ENCODE data around the gene MUC5B. TPM values are rescaled to one million over a fixed set of nuclear protein-coding genes. Genes with fewer than 3 reads are reported as not detected.
A peak's percentile ranks its signal among the peaks of the same experiment; 100 is the strongest.

The MUC5B gene
- total RNA-seq, 2 donors from 2014 or later = not detected

GRCh38 chr11:1228921-1229451 is 6.1 kb downstream of the MUC5B start:
- Mint-ChIP-seq H3K4me3 (no peak overlapping the region), H3K9me3 (no peaks in the 10 kb centered on the region), H3K27me3 (ENCODE audit: insufficient read depth) (no peaks in the 10 kb centered on the region), H3K36me3 (ENCODE audit: low read depth) (no peaks in the 10 kb centered on the region), H3K27ac (no peak overlapping the region), H3K4me1 (no peaks in the 10 kb centered on the region)
- DNase-seq = peak; percentile 38
- Histone ChIP-seq H3K27ac (ENCODE audit: low read depth, low read length) (no peak overlapping the region), H3K4me3 (ENCODE audit: low read length) (no peak overlapping the region), H3K4me1 (ENCODE audit: control insufficient read depth, insufficient read depth, low read length) (no peaks in the 10 kb centered on the region), H3K9ac (ENCODE audit: extremely low read depth, low read length, poor library complexity, severe bottlenecking) (no peak overlapping the region), H3K36me3 (ENCODE audit: control insufficient read depth, insufficient read depth, low read length) (no peaks in the 10 kb centered on the region), H3K9me3 (ENCODE audit: control insufficient read depth, low read length) (no peaks in the 10 kb centered on the region), H3K27me3 (ENCODE audit: control insufficient read depth, insufficient read depth, low read length, poor library complexity, severe bottlenecking) (no peaks in the 10 kb centered on the region)
- TF ChIP-seq, protein P1, sequence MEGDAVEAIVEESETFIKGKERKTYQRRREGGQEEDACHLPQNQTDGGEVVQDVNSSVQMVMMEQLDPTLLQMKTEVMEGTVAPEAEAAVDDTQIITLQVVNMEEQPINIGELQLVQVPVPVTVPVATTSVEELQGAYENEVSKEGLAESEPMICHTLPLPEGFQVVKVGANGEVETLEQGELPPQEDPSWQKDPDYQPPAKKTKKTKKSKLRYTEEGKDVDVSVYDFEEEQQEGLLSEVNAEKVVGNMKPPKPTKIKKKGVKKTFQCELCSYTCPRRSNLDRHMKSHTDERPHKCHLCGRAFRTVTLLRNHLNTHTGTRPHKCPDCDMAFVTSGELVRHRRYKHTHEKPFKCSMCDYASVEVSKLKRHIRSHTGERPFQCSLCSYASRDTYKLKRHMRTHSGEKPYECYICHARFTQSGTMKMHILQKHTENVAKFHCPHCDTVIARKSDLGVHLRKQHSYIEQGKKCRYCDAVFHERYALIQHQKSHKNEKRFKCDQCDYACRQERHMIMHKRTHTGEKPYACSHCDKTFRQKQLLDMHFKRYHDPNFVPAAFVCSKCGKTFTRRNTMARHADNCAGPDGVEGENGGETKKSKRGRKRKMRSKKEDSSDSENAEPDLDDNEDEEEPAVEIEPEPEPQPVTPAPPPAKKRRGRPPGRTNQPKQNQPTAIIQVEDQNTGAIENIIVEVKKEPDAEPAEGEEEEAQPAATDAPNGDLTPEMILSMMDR (conservative IDR thresholded peaks at IDR 0.05) = no peak
- 90 to 98% methylated on average over 7 to 18 of the region's 18 CpGs for WGBS, 2 experiments (ENCODE audit: insufficient coverage in 1 of 2, insufficient read length in 1 of 2)

DNA sequence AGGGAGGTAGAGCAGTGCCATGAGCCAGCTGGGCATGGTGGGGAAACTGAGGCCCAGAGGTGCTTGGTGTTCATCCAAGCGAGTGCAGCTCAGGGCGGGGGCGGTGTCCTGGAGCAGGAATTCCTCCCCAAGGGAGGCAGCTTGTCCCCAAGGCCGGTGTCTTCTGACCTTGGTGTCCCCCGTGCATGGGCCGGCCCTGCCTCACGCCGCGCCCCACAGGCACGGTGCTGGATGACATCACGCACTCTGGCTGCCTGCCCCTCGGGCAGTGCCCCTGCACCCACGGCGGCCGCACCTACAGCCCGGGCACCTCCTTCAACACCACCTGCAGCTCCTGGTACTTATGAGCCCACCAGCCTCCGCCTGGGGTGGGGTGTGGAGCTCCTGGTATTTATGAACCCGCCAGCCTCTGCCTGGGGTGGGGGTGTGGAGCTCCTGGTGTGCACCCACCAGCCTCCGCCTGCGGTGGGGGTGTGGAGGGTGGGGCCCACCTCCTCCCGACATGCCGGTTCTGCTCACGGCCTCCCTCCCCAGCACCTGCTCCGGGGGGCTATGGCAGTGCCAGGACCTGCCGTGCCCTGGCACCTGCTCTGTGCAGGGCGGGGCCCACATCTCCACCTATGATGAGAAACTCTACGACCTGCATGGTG is 6.7 kb downstream of the MUC5B start:
- Mint-ChIP-seq H3K27me3 (ENCODE audit: insufficient read depth) (no peaks in the 10 kb centered on the region), H3K4me1 (no peaks in the 10 kb centered on the region), H3K36me3 (ENCODE audit: low read depth) (no peaks in the 10 kb centered on the region), H3K9me3 (no peaks in the 10 kb centered on the region), H3K27ac (no peak overlapping the region), H3K4me3 (no peak overlapping the region)
- no peaks in the 10 kb centered on the region for H3K36me3 ChIP-seq (ENCODE audit: control insufficient read depth, insufficient read depth, low read length)
- no peaks in the 10 kb centered on the region for H3K4me1 ChIP-seq (ENCODE audit: control insufficient read depth, insufficient read depth, low read length)
- 88 to 89% methylated on average over 9 to 27 of the region's 27 CpGs for WGBS, 2 experiments (ENCODE audit: insufficient coverage in 1 of 2, insufficient read length in 1 of 2)
- peak; percentile 25 for DNase-seq
- H3K9me3 ChIP-seq (ENCODE audit: control insufficient read depth, low read length) = no peaks in the 10 kb centered on the region
- H3K27me3 ChIP-seq (ENCODE audit: control insufficient read depth, insufficient read depth, low read length, poor library complexity, severe bottlenecking) = no peaks in the 10 kb centered on the region
- no peak overlapping the region for H3K27ac ChIP-seq (ENCODE audit: low read depth, low read length)
- TF ChIP-seq, protein P1 (conservative IDR thresholded peaks at IDR 0.05) = no peak
- H3K9ac ChIP-seq (ENCODE audit: extremely low read depth, low read length, poor library complexity, severe bottlenecking) = no peak overlapping the region
- no peak overlapping the region for H3K4me3 ChIP-seq (ENCODE audit: low read length)

DNA sequence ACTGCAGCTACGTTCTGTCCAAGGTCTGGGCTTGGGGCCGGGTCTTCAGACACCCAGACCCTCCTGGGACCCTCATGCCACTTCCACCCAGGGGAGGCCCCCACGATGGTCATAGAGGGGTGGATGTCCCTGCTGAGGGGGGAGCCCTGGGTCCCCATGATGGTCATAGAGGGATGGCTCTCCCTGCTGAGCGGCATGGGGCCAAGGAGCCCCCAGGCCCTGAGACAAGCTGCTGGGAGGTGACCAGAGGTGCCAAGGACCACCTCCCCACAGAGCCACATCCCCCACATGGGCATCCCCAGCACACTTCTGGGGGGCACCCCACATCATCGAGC is 7.2 kb downstream of the MUC5B start:
- H3K9me3 Mint-ChIP-seq = no peaks in the 10 kb centered on the region
- H3K27ac ChIP-seq (ENCODE audit: low read depth, low read length) = no peak overlapping the region
- TF ChIP-seq, protein P1 (conservative IDR thresholded peaks at IDR 0.05) = no peak
- peak; percentile 37 for DNase-seq
- H3K9me3 ChIP-seq (ENCODE audit: control insufficient read depth, low read length) = no peaks in the 10 kb centered on the region
- H3K4me3 ChIP-seq (ENCODE audit: low read length) = no peak overlapping the region
- no peaks in the 10 kb centered on the region for H3K4me1 ChIP-seq (ENCODE audit: control insufficient read depth, insufficient read depth, low read length)
- no peak overlapping the region for H3K27ac Mint-ChIP-seq
- 80 to 93% methylated on average over 3 to 5 of the region's 5 CpGs for WGBS, 2 experiments (ENCODE audit: insufficient coverage in 1 of 2, insufficient read length in 1 of 2)
- H3K4me3 Mint-ChIP-seq = no peak overlapping the region
- H3K36me3 ChIP-seq (ENCODE audit: control insufficient read depth, insufficient read depth, low read length) = no peaks in the 10 kb centered on the region
- no peaks in the 10 kb centered on the region for H3K27me3 Mint-ChIP-seq (ENCODE audit: insufficient read depth)
- no peak overlapping the region for H3K9ac ChIP-seq (ENCODE audit: extremely low read depth, low read length, poor library complexity, severe bottlenecking)
- H3K36me3 Mint-ChIP-seq (ENCODE audit: low read depth) = no peaks in the 10 kb centered on the region
- no peaks in the 10 kb centered on the region for H3K4me1 Mint-ChIP-seq
- H3K27me3 ChIP-seq (ENCODE audit: control insufficient read depth, insufficient read depth, low read length, poor library complexity, severe bottlenecking) = no peaks in the 10 kb centered on the region
